B cell (primary cell): ENCODE results near the gene NOL12.

Experiments used
- CTCF ChIP-seq: fragments of 200-600 bp; IDR thresholded peaks from one replicate; pipeline ENCODE4 v1.8.0; 2022; ENCODE audit warnings: antibody characterized with exemption, mild to moderate bottlenecking
- EZH2 ChIP-seq: IDR thresholded peaks from 2 replicates; pipeline ENCODE4 v1.6.1; 2012; ENCODE audit warnings: borderline replicate concordance, low read depth, mild to moderate bottlenecking, moderate library complexity, low read length; ENCODE audit not compliant: insufficient read depth, poor library complexity, severe bottlenecking

- TF ChIP-seq CTCF (peak; percentile 84), EZH2 (no peak)
These were observed 4.5 kb upstream of the NOL12 start for GRCh38 chr22:37681556-37682049.
